HT-29 (cell line): Measurements from ENCODE around the gene OPRD1. TPM values are rescaled to one million over a fixed set of nuclear protein-coding genes. Genes with fewer than 3 reads are reported as not detected.
"Not testable (repeated sequence)": the region's sequence is repeated elsewhere in the genome, so short reads cannot be mapped to it uniquely, and the experiment has no call there.

Source experiments
- DNase-seq: peaks from one replicate; pipeline ENCODE4 v3.0.0-alpha.2; 2015; ENCODE audit warnings: low spot score
- total RNA-seq: library from RNA; depleted of rRNA; stranded (reverse); fragments of >200 nt; shearing (Covaris generic); gene quantifications from 2 replicates; pipeline ENCODE4 v1.2.3, GENCODE V29; 2014

The OPRD1 gene
- total RNA-seq, 1 experiment from 2014 or later: 0.03 TPM

DNA sequence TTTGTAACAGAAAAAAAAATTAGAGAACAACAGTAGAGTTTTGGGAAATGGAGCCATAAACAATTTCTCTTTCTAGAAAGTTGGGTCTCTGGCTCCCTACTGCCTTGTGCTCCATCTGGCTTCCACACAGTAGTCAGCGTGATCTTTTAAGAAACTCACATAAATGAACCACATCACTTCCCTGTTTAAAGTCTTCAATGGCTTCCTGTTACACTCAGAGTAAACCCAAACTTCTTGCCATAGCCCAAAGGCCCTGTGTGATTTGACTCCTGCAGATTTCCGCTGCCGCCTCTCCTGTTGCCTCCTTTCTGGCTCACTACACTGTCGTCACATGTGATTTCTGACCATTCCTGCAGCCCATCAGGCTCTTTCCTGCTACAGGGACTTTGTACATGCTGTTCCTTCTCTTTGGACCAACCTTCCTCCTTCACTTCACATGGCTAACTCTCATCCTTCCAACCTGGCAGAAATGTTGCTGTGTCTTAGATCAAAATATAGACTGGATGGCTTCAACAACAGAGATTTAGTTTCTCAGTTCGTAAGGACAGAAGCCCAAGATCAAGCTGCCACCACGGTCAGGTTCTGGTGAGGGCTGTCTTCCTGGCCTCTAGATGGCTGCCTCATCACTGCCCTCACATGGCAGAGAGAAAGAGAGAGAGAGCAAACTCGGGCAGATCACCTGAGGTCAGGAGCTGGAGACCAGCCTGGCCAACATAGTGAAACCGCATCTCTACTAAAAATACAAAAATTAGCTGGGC, 34.0 kb downstream of the OPRD1 start:
- peak; percentile 53 for DNase-seq

GRCh38 chr1:28847207-28847606, 35.2 kb downstream of the OPRD1 start:
- DNase-seq: not testable (repeated sequence)

- DNase-seq: no peak
These were observed 36.4 kb downstream of the OPRD1 start for GRCh38 chr1:28848416-28848815.

GRCh38 chr1:28853093-28853742, 41.2 kb downstream of the OPRD1 start:
- DNase-seq: no peak

- not testable (repeated sequence) for DNase-seq
These were observed 42.4 kb downstream of the OPRD1 start for GRCh38 chr1:28854406-28854805.

GRCh38 chr1:28855046-28855445, 43.1 kb downstream of the OPRD1 start:
- DNase-seq: no peak

DNA sequence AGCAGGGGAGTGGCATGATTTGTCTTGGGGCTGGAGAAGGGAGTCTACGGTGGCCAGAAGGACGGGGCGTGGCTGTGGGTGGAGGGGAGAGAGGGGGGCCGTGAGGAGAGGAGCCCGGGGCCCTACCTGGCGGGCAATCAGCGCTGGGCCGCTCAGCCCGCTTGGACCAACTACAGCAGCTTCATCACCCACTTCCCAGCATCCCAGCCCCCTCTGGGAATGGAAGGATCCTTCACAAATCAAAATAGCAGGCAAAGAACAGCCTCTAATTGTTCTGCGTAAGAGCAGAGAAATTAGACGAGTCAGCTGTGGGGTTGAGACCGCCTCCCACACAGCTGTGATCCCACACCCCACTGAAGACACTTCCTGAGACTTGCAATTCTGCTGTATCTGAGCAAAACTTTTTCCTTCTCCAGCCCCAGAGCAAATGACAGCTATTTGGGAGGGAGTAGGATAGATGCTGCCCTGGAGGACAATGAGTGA, 43.5 kb downstream of the OPRD1 start:
- DNase-seq: no peak

DNA sequence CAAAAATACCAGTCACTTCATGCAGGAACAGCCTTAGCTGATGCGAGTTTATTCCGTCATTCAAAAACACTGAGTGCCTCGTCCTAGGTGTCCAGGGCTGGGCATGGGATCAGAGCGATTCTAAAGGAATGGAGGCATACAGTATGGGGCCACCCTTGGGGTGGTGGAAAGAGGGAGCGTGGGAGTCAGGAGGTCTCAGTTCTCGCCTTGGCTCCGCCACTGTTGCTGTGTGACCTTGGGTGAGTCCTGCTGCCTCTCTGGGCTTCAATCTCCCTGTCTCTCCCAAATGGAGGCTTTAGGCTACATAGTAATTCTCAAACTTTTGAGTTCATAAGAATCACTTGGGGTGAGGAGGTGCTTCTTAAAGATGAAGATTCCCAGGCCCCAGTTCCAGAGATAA, 44.0 kb downstream of the OPRD1 start:
- DNase-seq: no peak

DNA sequence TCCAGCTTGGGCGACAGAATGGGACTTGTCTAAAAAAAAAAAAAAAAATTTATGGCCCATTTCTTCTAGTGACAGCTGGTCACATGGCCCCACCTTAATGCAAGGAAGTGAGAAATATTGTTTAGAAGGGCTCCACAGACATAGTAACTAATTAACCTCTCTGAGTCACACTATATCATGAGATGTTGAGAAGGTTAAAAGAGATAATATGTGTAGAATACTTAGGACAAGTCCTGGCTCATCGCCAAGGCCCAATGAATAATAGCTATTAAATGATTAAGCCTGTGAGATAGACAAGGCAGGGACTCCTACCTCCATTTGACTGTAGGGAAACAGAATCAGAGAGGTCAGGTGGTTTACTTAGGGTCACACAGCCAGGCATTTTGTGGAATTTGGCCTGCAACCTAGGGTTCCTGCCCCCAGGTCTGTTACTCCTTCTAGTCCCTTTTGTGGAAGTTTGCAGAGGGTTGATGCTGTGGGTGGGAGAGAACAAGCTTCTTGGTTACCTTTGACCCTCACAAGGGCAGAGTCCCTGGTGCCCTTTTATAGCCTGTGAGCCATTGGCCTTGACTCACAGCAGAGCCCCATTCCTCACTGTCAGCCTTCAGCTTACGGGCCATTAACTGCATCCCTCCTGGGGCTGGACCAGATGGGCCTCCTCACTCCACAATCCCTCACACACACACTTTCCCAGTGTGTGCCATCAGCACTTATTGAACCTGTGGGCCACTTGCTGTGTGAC, 48.5 kb downstream of the OPRD1 start:
- DNase-seq: peak; percentile 99

GRCh38 chr1:28862571-28863403, 50.8 kb downstream of the OPRD1 start:
- no peak for DNase-seq

GRCh38 chr1:28864695-28865094, 52.7 kb downstream of the OPRD1 start:
- DNase-seq: no peak

- no peak for DNase-seq
These were observed 54.2 kb downstream of the OPRD1 start for GRCh38 chr1:28865997-28866650.

- no peak for DNase-seq
These were observed 55.9 kb downstream of the OPRD1 start for GRCh38 chr1:28867850-28868249.

GRCh38 chr1:28869952-28870351, 58.0 kb downstream of the OPRD1 start:
- no peak for DNase-seq

GRCh38 chr1:28871631-28872401, 59.8 kb downstream of the OPRD1 start:
- no peak for DNase-seq

GRCh38 chr1:28875134-28875533, 63.2 kb downstream of the OPRD1 start:
- not testable (repeated sequence) for DNase-seq

- peak; percentile 94 for DNase-seq
These were observed 65.3 kb downstream of the OPRD1 start for GRCh38 chr1:28877132-28877781.

- DNase-seq: no peak
These were observed 66.8 kb downstream of the OPRD1 start for GRCh38 chr1:28878796-28879195.

- peak; percentile 97 for DNase-seq
These were observed 70.1 kb downstream of the OPRD1 start for GRCh38 chr1:28882009-28882628.
